ENCODE data around the gene SLC45A2. TPM values are rescaled to one million over a fixed set of nuclear protein-coding genes. Genes with fewer than 3 reads are reported as not detected.
A peak's percentile ranks its signal among the peaks of the same experiment; 100 is the strongest.

The SLC45A2 gene
- total and polyA plus RNA-seq, 7 experiments from 2014 or later, result 0.17 to 0.40 TPM; not detected in 5

DNA sequence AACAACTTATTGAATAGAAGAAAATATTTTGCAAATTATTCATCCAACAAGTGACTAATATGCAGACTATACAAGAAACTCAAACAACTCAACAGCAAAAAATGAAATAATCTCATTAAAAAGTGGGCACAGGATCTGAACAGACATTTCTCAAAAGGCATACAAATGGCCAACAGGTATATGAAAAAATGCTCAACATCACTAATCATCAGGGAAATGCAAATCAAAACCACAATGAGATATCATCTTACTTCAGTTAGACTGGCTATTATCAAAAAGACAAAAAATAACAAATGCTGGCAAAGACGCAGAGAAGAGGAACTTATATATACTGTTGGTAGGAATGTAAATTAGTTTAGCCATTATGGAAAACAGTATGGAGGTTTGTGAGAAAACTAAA is 25.1 kb upstream of the SLC45A2 start:
- Histone ChIP-seq H3K4me1 (ENCODE audit: control insufficient read depth in 2 of 2, insufficient read depth in 2 of 2, low read length in 2 of 2) (peaks cover 9 to 18% of the 10 kb centered on the region in 2 donors), H3K9me3 (ENCODE audit: control insufficient read depth in 2 of 3, low read length in 3 of 3) (no peaks in the 10 kb centered on the region), H3K4me3 (ENCODE audit: low read length) (no peak overlapping the region), H3K27ac (ENCODE audit: low read depth, low read length) (no peak overlapping the region), H3K36me3 (ENCODE audit: control insufficient read depth in 2 of 3, insufficient read depth in 3 of 3, low read length in 3 of 3) (peaks cover 0 to under 1% (median 0%) of the 10 kb centered on the region in 3 experiments), H3K27me3 (ENCODE audit: control insufficient read depth in 2 of 2, insufficient read depth in 2 of 2, low read length in 2 of 2) (no peaks in the 10 kb centered on the region)
- Mint-ChIP-seq H3K27me3 (no peaks in the 10 kb centered on the region), H3K4me1 (peaks cover 23 to 32% (median 29%) of the 10 kb centered on the region in 7 donors), H3K9me3 (peaks cover 0 to 5% (median 0%) of the 10 kb centered on the region in 11 donors), H3K27ac (peak overlapping the region in 4 of 9 donors; percentile 87 to 97 (median 96)), H3K4me3 (peak overlapping the region in 4 of 10 donors; percentile 44 to 97 (median 86)), H3K36me3 (peaks cover 0 to 6% (median 0%) of the 10 kb centered on the region in 5 donors)
- POLR2A ChIA-PET, result interaction anchor here (1.6 kb wide), 1 partner anchor 11 kb away, joined by 6 read pairs; no protein-coding TSS in a partner anchor
- DNase-seq, result no peak
- CTCF ChIA-PET, result no interaction called here
- intact Hi-C loops (cut with micrococcal nuclease), result loop anchor here (2.0 to 10.0 kb wide), 8 partner anchors 13 to 1835 kb away; partner anchors contain the start of genes MTMR12 (in 2 of the 2), BRIX1 (in 1 of the 2), GOLPH3 (in 1 of the 2) and RAD1 (in 1 of the 2)
- ATAC-seq, result no peak

DNA sequence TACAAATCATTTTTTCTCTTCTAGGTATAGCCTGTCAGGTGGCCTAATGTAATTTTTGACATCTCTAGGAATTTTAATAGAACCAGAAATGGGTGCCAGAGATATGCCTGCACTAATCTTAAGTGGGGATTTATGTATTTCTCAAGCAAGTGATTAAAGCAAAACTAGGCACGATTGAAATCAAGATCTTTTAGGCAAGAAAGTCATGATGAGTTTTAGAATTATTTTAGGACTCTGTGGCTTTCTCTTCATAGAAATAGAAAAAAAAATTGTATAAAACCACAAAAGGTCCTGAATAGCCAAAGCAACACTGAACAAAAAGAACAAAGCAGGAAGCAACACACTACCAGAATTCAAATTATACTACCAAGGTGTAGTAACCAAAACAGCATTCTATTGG is 24.3 kb upstream of the SLC45A2 start:
- intact Hi-C loops (cut with micrococcal nuclease), result loop anchor here (1.0 to 10.0 kb wide), 14 partner anchors 12 to 1834 kb away; partner anchors contain the start of genes BRIX1 (in 2 of the 2), MTMR12 (in 2 of the 2), RAD1 (in 2 of the 2) and TTC23L (in 2 of the 2)
- H3K36me3 Mint-ChIP-seq, result peaks cover 2 to 11% (median 6%) of the 10 kb centered on the region in 5 donors
- Histone ChIP-seq H3K36me3 (ENCODE audit: control insufficient read depth in 2 of 3, insufficient read depth in 3 of 3, low read length in 3 of 3) (peaks cover 0 to 8% (median 0%) of the 10 kb centered on the region in 3 experiments), H3K4me3 (ENCODE audit: low read length) (peak overlapping the region; percentile 85), H3K9me3 (ENCODE audit: control insufficient read depth in 2 of 3, low read length in 3 of 3) (no peaks in the 10 kb centered on the region), H3K27me3 (ENCODE audit: control insufficient read depth in 2 of 2, insufficient read depth in 2 of 2, low read length in 2 of 2) (no peaks in the 10 kb centered on the region), H3K27ac (ENCODE audit: low read depth, low read length) (peak overlapping the region; percentile 83), H3K4me1 (ENCODE audit: control insufficient read depth in 2 of 2, insufficient read depth in 2 of 2, low read length in 2 of 2) (peaks cover 9 to 18% of the 10 kb centered on the region in 2 donors)
- ChIA-PET CTCF (interaction anchor here (1.8 kb wide), 1 partner anchor 11 kb away, joined by 9 read pairs; no protein-coding TSS in a partner anchor), POLR2A (interaction anchor here (0.5 to 2.3 kb wide), 8 partner anchors 12 to 921 kb away, joined by 3 to 10 read pairs (median 7); partner anchors contain the start of genes BRIX1, DNAJC21, RAD1 and TARS1)
- H3K27me3 Mint-ChIP-seq, result no peaks in the 10 kb centered on the region
- H3K27ac Mint-ChIP-seq, result peak overlapping the region; percentile 87 to 97 (median 96)
- ATAC-seq, result no peak
- peaks cover 23 to 32% (median 29%) of the 10 kb centered on the region in 7 donors for H3K4me1 Mint-ChIP-seq
- no peak for DNase-seq
- peak overlapping the region; percentile 79 to 98 (median 94) for H3K4me3 Mint-ChIP-seq
- H3K9me3 Mint-ChIP-seq, result peaks cover 0 to 5% (median 0%) of the 10 kb centered on the region in 11 donors

DNA sequence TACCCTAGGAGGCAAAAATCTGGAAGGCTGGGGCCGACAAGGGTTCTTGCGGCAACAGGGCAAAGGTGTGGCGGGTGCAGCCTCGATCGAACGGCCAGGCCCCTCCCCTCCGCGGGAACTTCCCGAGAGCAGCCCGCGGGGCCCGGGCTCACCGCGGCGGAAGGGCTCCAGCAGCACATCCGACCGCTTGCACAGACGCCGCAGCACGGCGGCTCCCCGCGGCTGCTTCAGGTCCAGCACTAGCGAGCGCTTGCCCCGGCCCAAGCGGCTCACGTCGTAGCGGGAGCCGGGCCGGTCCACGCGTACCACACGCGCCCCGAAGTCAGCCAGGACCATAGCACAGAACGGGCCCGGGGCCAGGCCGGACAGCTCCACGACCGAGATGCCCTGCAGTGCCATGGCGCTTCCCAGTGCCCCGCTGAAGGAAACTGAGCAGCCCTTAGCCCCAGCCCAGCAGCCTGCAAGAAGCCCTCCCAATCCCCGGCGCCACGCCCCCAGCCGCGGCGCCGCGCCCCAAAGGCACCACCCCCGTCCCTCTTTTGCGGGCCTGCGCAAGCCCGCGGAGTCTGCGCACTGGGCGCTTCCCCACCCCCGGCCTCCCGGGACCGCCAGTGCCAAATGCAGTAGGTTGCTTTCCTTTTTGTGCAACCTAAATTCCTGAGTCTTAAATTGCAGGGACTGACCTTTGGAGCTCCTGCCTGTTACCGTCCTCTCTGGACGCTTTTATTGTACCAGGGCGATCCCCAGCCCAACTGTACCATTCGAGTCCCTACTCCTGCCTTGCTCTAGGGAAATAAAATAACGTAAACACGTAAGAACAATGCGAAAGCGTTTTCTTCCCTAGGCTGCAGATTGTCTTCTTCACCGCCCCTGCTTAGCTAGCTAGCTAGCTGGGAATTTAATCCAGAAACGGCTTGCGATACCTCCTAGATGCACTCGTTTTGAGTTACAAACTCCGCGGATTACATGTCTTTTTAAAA is 23.4 kb upstream of the SLC45A2 start, which contains the start of gene AMACR:
TSS of gene AMACR (minus strand) at position 430 of the 980 bp plus-strand sequence. CDS start at position 399, 31 bp downstream.
- CTCF ChIA-PET, result interaction anchor here (1.8 kb wide), 1 partner anchor 10 kb away, joined by 9 read pairs; no protein-coding TSS in a partner anchor

DNA sequence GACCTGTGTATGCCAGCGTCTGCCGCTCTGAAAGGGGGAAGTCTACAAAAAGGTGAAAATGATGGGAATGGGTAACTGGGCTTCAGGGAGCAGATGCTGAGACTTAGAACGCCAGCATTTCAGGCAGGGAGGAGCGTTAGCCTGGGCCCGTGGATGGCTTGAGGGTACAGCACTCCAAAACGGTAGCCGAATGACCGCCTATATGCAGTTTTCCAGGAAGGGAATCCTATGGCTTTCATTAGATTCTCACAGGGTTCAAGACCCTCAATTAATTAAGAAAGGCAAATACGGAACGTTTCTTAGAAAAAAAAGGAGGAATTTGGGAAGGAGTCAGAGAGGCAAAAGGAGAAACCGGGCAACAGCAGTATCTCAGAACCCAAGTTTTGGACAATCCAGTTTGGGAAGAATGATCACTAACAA is 22.7 kb upstream of the SLC45A2 start:
- intact Hi-C loops (cut with micrococcal nuclease), result loop anchor here (1.0 to 10.0 kb wide), 7 partner anchors 13 to 1832 kb away; partner anchors contain the start of genes BRIX1 (in 1 of the 2), GOLPH3 (in 1 of the 2), MTMR12 (in 1 of the 2) and RAD1 (in 1 of the 2)
- H3K4me3 ChIP-seq (ENCODE audit: low read length), result peak overlapping the region; percentile 85
- CTCF ChIA-PET, result interaction anchor here (1.8 kb wide), 1 partner anchor 9 kb away, joined by 9 read pairs; no protein-coding TSS in a partner anchor
- H3K27me3 ChIP-seq (ENCODE audit: control insufficient read depth in 2 of 2, insufficient read depth in 2 of 2, low read length in 2 of 2), result no peaks in the 10 kb centered on the region
- no peak for DNase-seq
- Mint-ChIP-seq H3K4me3 (peak overlapping the region; percentile 79 to 98 (median 94)), H3K4me1 (peaks cover 23 to 39% (median 32%) of the 10 kb centered on the region in 7 donors), H3K36me3 (peaks cover 10 to 23% (median 13%) of the 10 kb centered on the region in 5 donors), H3K9me3 (peaks cover 0 to 5% (median 0%) of the 10 kb centered on the region in 11 donors), H3K27me3 (no peaks in the 10 kb centered on the region), H3K27ac (peak overlapping the region; percentile 75 to 96 (median 93))
- POLR2A ChIA-PET, result interaction anchor here (1.9 to 2.3 kb wide), 4 partner anchors 10 to 922 kb away, joined by 5 to 10 read pairs (median 8); partner anchors contain the start of genes DNAJC21 and TARS1
- H3K36me3 ChIP-seq (ENCODE audit: control insufficient read depth in 2 of 3, insufficient read depth in 3 of 3, low read length in 3 of 3), result peaks cover 0 to 20% (median 0%) of the 10 kb centered on the region in 3 experiments
- ATAC-seq, result no peak
- peaks cover 9 to 18% of the 10 kb centered on the region in 2 donors for H3K4me1 ChIP-seq (ENCODE audit: control insufficient read depth in 2 of 2, insufficient read depth in 2 of 2, low read length in 2 of 2)
- H3K27ac ChIP-seq (ENCODE audit: low read depth, low read length), result peak overlapping the region; percentile 83
- H3K9me3 ChIP-seq (ENCODE audit: control insufficient read depth in 2 of 3, low read length in 3 of 3), result no peaks in the 10 kb centered on the region

More for the DNA sequence above, 23.4 kb upstream of the SLC45A2 start, which contains the start of gene AMACR:
- no peaks in the 10 kb centered on the region for H3K9me3 ChIP-seq (ENCODE audit: control insufficient read depth in 2 of 3, low read length in 3 of 3)
- ATAC-seq, result peak; percentile 95
- H3K36me3 ChIP-seq (ENCODE audit: control insufficient read depth in 2 of 3, insufficient read depth in 3 of 3, low read length in 3 of 3), result peaks cover 0 to 14% (median 0%) of the 10 kb centered on the region in 3 experiments
- Mint-ChIP-seq H3K27me3 (no peaks in the 10 kb centered on the region), H3K9me3 (peaks cover 0 to 5% (median 0%) of the 10 kb centered on the region in 11 donors), H3K36me3 (peaks cover 10 to 20% (median 13%) of the 10 kb centered on the region in 5 donors), H3K27ac (peak within 1 kb of the TSS; percentile 87 to 97 (median 96)), H3K4me3 (peak within 1 kb of the TSS; percentile 79 to 98 (median 94)), H3K4me1 (peaks cover 23 to 39% (median 32%) of the 10 kb centered on the region in 7 donors)
- H3K27me3 ChIP-seq (ENCODE audit: control insufficient read depth in 2 of 2, insufficient read depth in 2 of 2, low read length in 2 of 2), result no peaks in the 10 kb centered on the region
- H3K4me3 ChIP-seq (ENCODE audit: low read length), result peak within 1 kb of the TSS; percentile 85
- H3K4me1 ChIP-seq (ENCODE audit: control insufficient read depth in 2 of 2, insufficient read depth in 2 of 2, low read length in 2 of 2), result peaks cover 9 to 18% of the 10 kb centered on the region in 2 donors
- H3K27ac ChIP-seq (ENCODE audit: low read depth, low read length), result peak within 1 kb of the TSS; percentile 83
- POLR2A ChIA-PET, result interaction anchor here (1.2 to 2.3 kb wide), 7 partner anchors 11 to 921 kb away, joined by 3 to 10 read pairs (median 8); partner anchors contain the start of genes BRIX1, DNAJC21, RAD1 and TARS1
- intact Hi-C loops (cut with micrococcal nuclease), result loop anchor here (1.0 to 10.0 kb wide), 15 partner anchors 11 to 1833 kb away; partner anchors contain the start of genes BRIX1 (in 2 of the 2), MTMR12 (in 2 of the 2), RAD1 (in 2 of the 2) and TARS1 (in 2 of the 2)
- peak; percentile 73 to 91 (median 81) for DNase-seq

DNA sequence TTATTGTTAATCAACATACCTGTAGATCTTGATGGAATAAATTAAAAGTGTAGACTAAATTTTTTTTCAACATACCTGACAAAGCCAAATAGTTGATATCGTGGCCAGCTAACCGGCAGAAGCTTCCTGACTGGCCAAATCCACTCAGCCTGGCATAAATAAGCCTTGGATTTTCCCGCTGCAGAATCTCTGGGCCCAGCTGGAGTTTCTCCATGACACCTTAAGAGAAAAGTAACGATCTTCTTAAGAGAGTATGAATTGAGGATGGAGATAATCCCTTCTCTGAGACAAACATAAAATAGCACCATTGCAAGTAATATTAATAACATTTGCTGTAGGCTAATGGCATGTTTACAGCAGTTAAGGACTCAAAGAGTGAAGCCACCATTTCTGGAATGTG is 21.2 kb upstream of the SLC45A2 start:
- Histone ChIP-seq H3K36me3 (ENCODE audit: control insufficient read depth in 2 of 3, insufficient read depth in 3 of 3, low read length in 3 of 3) (peaks cover 0 to 20% (median 0%) of the 10 kb centered on the region in 3 experiments), H3K4me1 (ENCODE audit: control insufficient read depth in 2 of 2, insufficient read depth in 2 of 2, low read length in 2 of 2) (peaks cover 9 to 18% of the 10 kb centered on the region in 2 donors), H3K4me3 (ENCODE audit: low read length) (no peak overlapping the region), H3K9me3 (ENCODE audit: control insufficient read depth in 2 of 3, low read length in 3 of 3) (no peaks in the 10 kb centered on the region), H3K27ac (ENCODE audit: low read depth, low read length) (no peak overlapping the region), H3K27me3 (ENCODE audit: control insufficient read depth in 2 of 2, insufficient read depth in 2 of 2, low read length in 2 of 2) (no peaks in the 10 kb centered on the region)
- no peak for DNase-seq
- no peak for ATAC-seq
- Mint-ChIP-seq H3K4me1 (peaks cover 23 to 39% (median 32%) of the 10 kb centered on the region in 7 donors), H3K27ac (peak overlapping the region in 2 of 9 donors; percentile 6 to 87), H3K4me3 (no peak overlapping the region), H3K27me3 (no peaks in the 10 kb centered on the region), H3K36me3 (peaks cover 10 to 27% (median 13%) of the 10 kb centered on the region in 5 donors), H3K9me3 (peaks cover 0 to 2% (median 0%) of the 10 kb centered on the region in 11 donors)
- intact Hi-C loops (cut with micrococcal nuclease), result loop anchor here (5.0 to 10.0 kb wide), 5 partner anchors 239 to 1831 kb away; partner anchors contain the start of genes BRIX1 (in 1 of the 2), GOLPH3 (in 1 of the 2), MTMR12 (in 1 of the 2) and RAD1 (in 1 of the 2)
- CTCF ChIA-PET, result no interaction called here
- POLR2A ChIA-PET, result no interaction called here
